Liver (tissue), 3 donors: ENCODE results near the gene SMOC1.

ENCODE experiments used
- RAD21 ChIP-seq, 2 donors: IDR thresholded peaks; 2 replicates each; pipeline ENCODE4 v1.6.1; 2016; ENCODE audit warnings: antibody characterized with exemption in 2 of 2, mild to moderate bottlenecking in 2 of 2
- TF ChIP-seq, protein P1 (sequence below): fragments of 150-350 bp; IDR thresholded peaks from 2 replicates; pipeline ENCODE4 v1.5.1; 2017; ENCODE audit warnings: improper control_type of control experiment, low read depth, low read length; ENCODE audit not compliant: missing input control
- donor health status: healthy.
- donor health status: healthy.

GRCh38 chr14:69982886-69983285, 103.7 kb downstream of the SMOC1 start:
- no peak for TF ChIP-seq RAD21 (IDR thresholded peaks at IDR 0.05)
- TF ChIP-seq, protein P1, sequence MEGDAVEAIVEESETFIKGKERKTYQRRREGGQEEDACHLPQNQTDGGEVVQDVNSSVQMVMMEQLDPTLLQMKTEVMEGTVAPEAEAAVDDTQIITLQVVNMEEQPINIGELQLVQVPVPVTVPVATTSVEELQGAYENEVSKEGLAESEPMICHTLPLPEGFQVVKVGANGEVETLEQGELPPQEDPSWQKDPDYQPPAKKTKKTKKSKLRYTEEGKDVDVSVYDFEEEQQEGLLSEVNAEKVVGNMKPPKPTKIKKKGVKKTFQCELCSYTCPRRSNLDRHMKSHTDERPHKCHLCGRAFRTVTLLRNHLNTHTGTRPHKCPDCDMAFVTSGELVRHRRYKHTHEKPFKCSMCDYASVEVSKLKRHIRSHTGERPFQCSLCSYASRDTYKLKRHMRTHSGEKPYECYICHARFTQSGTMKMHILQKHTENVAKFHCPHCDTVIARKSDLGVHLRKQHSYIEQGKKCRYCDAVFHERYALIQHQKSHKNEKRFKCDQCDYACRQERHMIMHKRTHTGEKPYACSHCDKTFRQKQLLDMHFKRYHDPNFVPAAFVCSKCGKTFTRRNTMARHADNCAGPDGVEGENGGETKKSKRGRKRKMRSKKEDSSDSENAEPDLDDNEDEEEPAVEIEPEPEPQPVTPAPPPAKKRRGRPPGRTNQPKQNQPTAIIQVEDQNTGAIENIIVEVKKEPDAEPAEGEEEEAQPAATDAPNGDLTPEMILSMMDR, result no peak
